ENCODE data around the gene VPS50. TPM values are rescaled to one million over a fixed set of nuclear protein-coding genes. Genes with fewer than 3 reads are reported as not detected.
"Not testable (repeated sequence)": the region's sequence is repeated elsewhere in the genome, so short reads cannot be mapped to it uniquely, and the experiment has no call there.

VPS50 gene
- total RNA-seq, 1 donor from 2014 or later: 29.6 TPM

- Mint-ChIP-seq H3K36me3 (no peaks in the 10 kb centered on the region), H3K27ac (no peak overlapping the region), H3K4me1 (peaks cover 1% of the 10 kb centered on the region), H3K27me3 (ENCODE audit: low read depth) (no peaks in the 10 kb centered on the region), H3K4me3 (no peak overlapping the region), H3K9me3 (peaks cover 3% of the 10 kb centered on the region)
- no peak for DNase-seq (ENCODE audit: low spot score in 2 of 2, unreplicated experiment in 2 of 2)
- TF ChIP-seq CTCF (IDR thresholded peaks at IDR 0.05; ENCODE audit: unreplicated experiment): no peak
These were observed 100.0 kb downstream of the VPS50 start for GRCh38 chr7:93332172-93332571.

GRCh38 chr7:93337052-93337451 is 104.9 kb downstream of the VPS50 start:
- peaks cover 17% of the 10 kb centered on the region for H3K36me3 Mint-ChIP-seq
- no peak overlapping the region for H3K27ac Mint-ChIP-seq
- H3K27me3 Mint-ChIP-seq (ENCODE audit: low read depth): no peaks in the 10 kb centered on the region
- no peak overlapping the region for H3K4me3 Mint-ChIP-seq
- TF ChIP-seq CTCF (IDR thresholded peaks at IDR 0.05; ENCODE audit: unreplicated experiment): no peak
- peaks cover 13% of the 10 kb centered on the region for H3K9me3 Mint-ChIP-seq
- DNase-seq (ENCODE audit: low spot score in 2 of 2, unreplicated experiment in 2 of 2): no peak
- H3K4me1 Mint-ChIP-seq: peaks cover 1% of the 10 kb centered on the region

GRCh38 chr7:93342178-93342577 is 110.0 kb downstream of the VPS50 start:
- not testable (repeated sequence) for H3K4me1 Mint-ChIP-seq; H3K4me3 Mint-ChIP-seq; H3K27ac Mint-ChIP-seq; H3K27me3 Mint-ChIP-seq (ENCODE audit: low read depth); DNase-seq (ENCODE audit: low spot score in 2 of 2, unreplicated experiment in 2 of 2)
- peaks cover 28% of the 10 kb centered on the region for H3K36me3 Mint-ChIP-seq
- peaks cover 18% of the 10 kb centered on the region for H3K9me3 Mint-ChIP-seq

GRCh38 chr7:93350338-93350737 is 118.2 kb downstream of the VPS50 start:
- Mint-ChIP-seq H3K27ac (no peak overlapping the region), H3K36me3 (peaks cover 5% of the 10 kb centered on the region), H3K9me3 (no peaks in the 10 kb centered on the region), H3K4me3 (no peak overlapping the region), H3K4me1 (peaks cover 5% of the 10 kb centered on the region), H3K27me3 (ENCODE audit: low read depth) (no peaks in the 10 kb centered on the region)
- no peak for DNase-seq (ENCODE audit: low spot score in 2 of 2, unreplicated experiment in 2 of 2)
- no peak for TF ChIP-seq CTCF (IDR thresholded peaks at IDR 0.05; ENCODE audit: unreplicated experiment)

GRCh38 chr7:93352881-93353280 is 120.7 kb downstream of the VPS50 start:
- H3K27me3 Mint-ChIP-seq (ENCODE audit: low read depth): no peaks in the 10 kb centered on the region
- peaks cover 4% of the 10 kb centered on the region for H3K4me1 Mint-ChIP-seq
- H3K9me3 Mint-ChIP-seq: no peaks in the 10 kb centered on the region
- TF ChIP-seq CTCF (IDR thresholded peaks at IDR 0.05; ENCODE audit: unreplicated experiment): no peak
- no peak for DNase-seq (ENCODE audit: low spot score in 2 of 2, unreplicated experiment in 2 of 2)
- H3K36me3 Mint-ChIP-seq: peaks cover 8% of the 10 kb centered on the region
- no peak overlapping the region for H3K27ac Mint-ChIP-seq
- H3K4me3 Mint-ChIP-seq: no peak overlapping the region

GRCh38 chr7:93354815-93355214 is 122.6 kb downstream of the VPS50 start:
- Mint-ChIP-seq H3K4me3 (no peak overlapping the region), H3K27ac (no peak overlapping the region)

More at GRCh38 chr7:93354815-93355214, 122.6 kb downstream of the VPS50 start:
- no peaks in the 10 kb centered on the region for H3K4me1 Mint-ChIP-seq
- TF ChIP-seq CTCF (IDR thresholded peaks at IDR 0.05; ENCODE audit: unreplicated experiment): no peak
- H3K36me3 Mint-ChIP-seq: peaks cover 12% of the 10 kb centered on the region
- H3K27me3 Mint-ChIP-seq (ENCODE audit: low read depth): no peaks in the 10 kb centered on the region
- no peaks in the 10 kb centered on the region for H3K9me3 Mint-ChIP-seq
- no peak for DNase-seq (ENCODE audit: low spot score in 2 of 2, unreplicated experiment in 2 of 2)

All from mesothelial cell of epicardium (in vitro differentiated cells).